Germinal center (tissue), 1 donor: Measurements from ENCODE around the gene CCNY.
"Not testable (repeated sequence)": the region's sequence is repeated elsewhere in the genome, so short reads cannot be mapped to it uniquely, and the experiment has no call there.

Experiments
- DNase-seq: peaks from one replicate; pipeline ENCODE4 v3.0.0; 2012; ENCODE audit warnings: mixed read lengths, low spot score

CCNY gene

GRCh38 chr10:35406003-35406630, 69.8 kb downstream of the CCNY start:
- DNase-seq, result not testable (repeated sequence)

- DNase-seq, result not testable (repeated sequence)
Measured at GRCh38 chr10:35407696-35408095, 71.4 kb downstream of the CCNY start.

GRCh38 chr10:35409094-35409582, 72.8 kb downstream of the CCNY start:
- no peak for DNase-seq

GRCh38 chr10:35409808-35410207, 73.5 kb downstream of the CCNY start:
- no peak for DNase-seq

- DNase-seq, result no peak
Measured at GRCh38 chr10:35412003-35412723, 75.9 kb downstream of the CCNY start.

- DNase-seq, result no peak
Measured at GRCh38 chr10:35412900-35413491, 76.7 kb downstream of the CCNY start.

GRCh38 chr10:35413985-35414861, 77.9 kb downstream of the CCNY start:
- DNase-seq, result no peak

GRCh38 chr10:35415505-35415904, 79.2 kb downstream of the CCNY start:
- DNase-seq, result no peak

- no peak for DNase-seq
Measured at GRCh38 chr10:35416619-35417312, 80.5 kb downstream of the CCNY start.

GRCh38 chr10:35417313-35417625, 81.0 kb downstream of the CCNY start:
- no peak for DNase-seq

GRCh38 chr10:35417795-35418194, 81.5 kb downstream of the CCNY start:
- no peak for DNase-seq

- DNase-seq, result not testable (repeated sequence)
Measured at GRCh38 chr10:35418580-35418979, 82.3 kb downstream of the CCNY start.

- DNase-seq, result no peak
Measured at GRCh38 chr10:35420044-35420443, 83.7 kb downstream of the CCNY start.

GRCh38 chr10:35420827-35421552, 84.7 kb downstream of the CCNY start:
- DNase-seq, result no peak

GRCh38 chr10:35421553-35422178, 85.4 kb downstream of the CCNY start:
- DNase-seq, result no peak

- DNase-seq, result no peak
Measured at GRCh38 chr10:35422228-35422627, 85.9 kb downstream of the CCNY start.

- DNase-seq, result no peak
Measured at GRCh38 chr10:35423505-35424306, 87.4 kb downstream of the CCNY start.

GRCh38 chr10:35424680-35425285, 88.5 kb downstream of the CCNY start:
- no peak for DNase-seq

- DNase-seq, result no peak
Measured at GRCh38 chr10:35425595-35425994, 89.3 kb downstream of the CCNY start.
